ENCODE measurements around the gene CXCL10. TPM values are rescaled to one million over a fixed set of nuclear protein-coding genes. Genes with fewer than 3 reads are reported as not detected.

CXCL10 gene
- total and polyA plus RNA-seq, 2 of the 4 experiments (the other 2 are of a cell fraction) = 0.15 to 0.18 TPM

- Histone ChIP-seq H2BK15ac (ENCODE audit: low read depth, low read length) (no peak overlapping the region), H2BK20ac (ENCODE audit: low read depth, low read length) (no peak overlapping the region), H2AFZ (replicated peaks; ENCODE audit: low read length, poor library complexity) (no peak overlapping the region), H4K91ac (ENCODE audit: insufficient read depth, low read depth, low read length) (no peak overlapping the region), H2AK5ac (ENCODE audit: low read depth, low read length) (no peak overlapping the region), H3K4me2 (ENCODE audit: low read depth, low read length) (no peak overlapping the region), H3K27me3 (ENCODE audit: control insufficient read depth, insufficient read depth, low read length) (no peaks in the 10 kb centered on the region; the same call in 1 of the 2 replicates), H3K9me3 (ENCODE audit: control insufficient read depth, insufficient read depth, low read length) (no peaks in the 10 kb centered on the region), H3K56ac (ENCODE audit: extremely low read depth, insufficient read depth, low read length) (no peak overlapping the region), H3K4me3 (ENCODE audit: insufficient read depth, low read depth, low read length) (no peak overlapping the region), H2BK120ac (ENCODE audit: low read depth, low read length) (no peak overlapping the region), H2AK9ac (replicated peaks; ENCODE audit: low read depth, low read length, poor library complexity) (no peak overlapping the region), H4K20me1 (ENCODE audit: insufficient read depth, low read length) (no peaks in the 10 kb centered on the region), H2BK5ac (ENCODE audit: low read depth, low read length, poor library complexity, severe bottlenecking) (no peak overlapping the region), H3K4ac (ENCODE audit: low read depth, low read length) (no peak overlapping the region), H3K23ac (ENCODE audit: low read depth, low read length) (no peak overlapping the region), H3K18ac (ENCODE audit: low read depth, low read length) (no peak overlapping the region), H4K5ac (ENCODE audit: low read depth, low read length) (no peak overlapping the region), H3K27ac (ENCODE audit: insufficient read depth, low read length) (no peak overlapping the region), H4K8ac (ENCODE audit: low read depth in 2 of 2, low read length in 2 of 2) (no peak overlapping the region), H3K9me1 (ENCODE audit: insufficient read depth, low read length) (no peaks in the 10 kb centered on the region), H3K9ac (ENCODE audit: low read depth, low read length) (no peak overlapping the region), H3K79me1 (ENCODE audit: low read depth in 1 of 2, low read length in 2 of 2) (no peaks in the 10 kb centered on the region), H3K36me3 (ENCODE audit: control insufficient read depth, insufficient read depth, low read length) (no peaks in the 10 kb centered on the region), H3K4me1 (ENCODE audit: control insufficient read depth, insufficient read depth, low read length) (no peaks in the 10 kb centered on the region; the same call in 1 of the 2 replicates), H3K14ac (replicated peaks; ENCODE audit: low read depth, low read length) (no peak overlapping the region)
- ATAC-seq (ENCODE audit: low read depth) = no peak
- no peak for DNase-seq
- no peak for TF ChIP-seq MAZ (IDR thresholded peaks at IDR 0.05; ENCODE audit: borderline replicate concordance, low read depth, low read length)
- no peak for TF ChIP-seq CEBPB (IDR thresholded peaks at IDR 0.05; ENCODE audit: low read depth, low read length)
- no peak for TF ChIP-seq ELK1 (IDR thresholded peaks at IDR 0.05; ENCODE audit: borderline replicate concordance, low read depth, low read length)
- no peak for TF ChIP-seq BHLHE40 (IDR thresholded peaks at IDR 0.05; ENCODE audit: low read depth, low read length)
- ChIA-PET CTCF (no interaction called here), POLR2A (ENCODE audit: unreplicated experiment) (no interaction called here)
- dilution Hi-C loops (cut with HindIII; ENCODE audit: low sequenced_read_pairs, unreplicated experiment) = no loop called here
- intact Hi-C loops (cut with micrococcal nuclease) = loop anchor here (10.0 kb wide), 1 partner anchor 147 kb away; no protein-coding TSS in a partner anchor
- BruUV-seq (replicated peaks) = no TSS peak
- in situ Hi-C loops (cut with MboI; ENCODE audit: low sequenced_read_pairs) = no loop called here
- WGBS, 2 experiments (ENCODE audit: extremely low coverage in 2 of 2, insufficient read length in 1 of 2) = 20% methylated on average over 1 of the region's 1 CpG; no CpG with 5 or more reads in 1 of the 2 experiments
These were observed 38.1 kb upstream of the CXCL10 start for GRCh38 chr4:76061421-76061820.
